PFSK-1 (cell line): ENCODE data around the gene NDUFAF2.

Experiments used
- FOXP2 ChIP-seq: optimal IDR thresholded peaks from 2 replicates; pipeline ENCODE3; 2011; ENCODE audit warnings: borderline replicate concordance, control low read depth, inconsistent platforms; ENCODE audit not compliant: insufficient read depth; ENCODE audit errors: extremely low read length, extremely low read depth
- POLR2AphosphoS5 ChIP-seq: IDR thresholded peaks from 2 replicates; pipeline ENCODE4 v1.6.1; 2012; ENCODE audit warnings: low read depth, mild to moderate bottlenecking, control low read depth, low read length, moderate library complexity
- SIN3A ChIP-seq: IDR thresholded peaks from 2 replicates; pipeline ENCODE4 v1.6.1; 2012; ENCODE audit warnings: mild to moderate bottlenecking, low read length, moderate library complexity, borderline replicate concordance; ENCODE audit not compliant: insufficient read depth
- TAF1 ChIP-seq: IDR thresholded peaks from 2 replicates; pipeline ENCODE4 v1.6.1; 2012; ENCODE audit warnings: low read length, control low read depth, borderline replicate concordance; ENCODE audit not compliant: insufficient read depth
- TF ChIP-seq, protein P1 (sequence below), 2 experiments: IDR thresholded peaks; 2 replicates each; pipeline versions ENCODE4 v1.6.1 to v1.8.0; 2011 to 2012; ENCODE audit warnings: low read depth in 2 of 2, low read length in 2 of 2, control low read depth in 1 of 2, inconsistent platforms in 1 of 2, mild to moderate bottlenecking in 1 of 2, moderate library complexity in 1 of 2; ENCODE audit not compliant: insufficient read depth in 1 of 2

The NDUFAF2 gene

DNA sequence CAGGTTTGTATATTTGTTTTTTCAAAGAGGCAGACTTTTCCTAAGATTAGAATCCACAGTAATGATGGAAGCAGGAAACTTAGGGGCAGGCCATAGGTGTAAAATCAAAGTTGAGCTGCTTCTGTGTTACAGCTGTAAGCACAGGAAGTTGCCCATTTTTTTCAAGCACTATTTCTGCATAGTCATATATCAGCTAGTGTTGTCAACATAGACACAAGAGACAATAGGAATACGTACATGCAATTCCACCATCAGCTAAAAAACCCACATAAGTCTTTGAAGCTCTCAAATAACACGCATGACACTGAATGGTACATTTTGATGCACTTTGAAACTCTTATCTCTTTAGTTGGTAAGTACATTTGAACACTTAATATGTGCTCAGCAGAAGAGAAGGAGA lies 237.4 kb downstream of the NDUFAF2 start:
- TF ChIP-seq FOXP2 (no peak), TAF1 (no peak), SIN3A (no peak), POLR2AphosphoS5 (no peak)
- TF ChIP-seq, protein P1, sequence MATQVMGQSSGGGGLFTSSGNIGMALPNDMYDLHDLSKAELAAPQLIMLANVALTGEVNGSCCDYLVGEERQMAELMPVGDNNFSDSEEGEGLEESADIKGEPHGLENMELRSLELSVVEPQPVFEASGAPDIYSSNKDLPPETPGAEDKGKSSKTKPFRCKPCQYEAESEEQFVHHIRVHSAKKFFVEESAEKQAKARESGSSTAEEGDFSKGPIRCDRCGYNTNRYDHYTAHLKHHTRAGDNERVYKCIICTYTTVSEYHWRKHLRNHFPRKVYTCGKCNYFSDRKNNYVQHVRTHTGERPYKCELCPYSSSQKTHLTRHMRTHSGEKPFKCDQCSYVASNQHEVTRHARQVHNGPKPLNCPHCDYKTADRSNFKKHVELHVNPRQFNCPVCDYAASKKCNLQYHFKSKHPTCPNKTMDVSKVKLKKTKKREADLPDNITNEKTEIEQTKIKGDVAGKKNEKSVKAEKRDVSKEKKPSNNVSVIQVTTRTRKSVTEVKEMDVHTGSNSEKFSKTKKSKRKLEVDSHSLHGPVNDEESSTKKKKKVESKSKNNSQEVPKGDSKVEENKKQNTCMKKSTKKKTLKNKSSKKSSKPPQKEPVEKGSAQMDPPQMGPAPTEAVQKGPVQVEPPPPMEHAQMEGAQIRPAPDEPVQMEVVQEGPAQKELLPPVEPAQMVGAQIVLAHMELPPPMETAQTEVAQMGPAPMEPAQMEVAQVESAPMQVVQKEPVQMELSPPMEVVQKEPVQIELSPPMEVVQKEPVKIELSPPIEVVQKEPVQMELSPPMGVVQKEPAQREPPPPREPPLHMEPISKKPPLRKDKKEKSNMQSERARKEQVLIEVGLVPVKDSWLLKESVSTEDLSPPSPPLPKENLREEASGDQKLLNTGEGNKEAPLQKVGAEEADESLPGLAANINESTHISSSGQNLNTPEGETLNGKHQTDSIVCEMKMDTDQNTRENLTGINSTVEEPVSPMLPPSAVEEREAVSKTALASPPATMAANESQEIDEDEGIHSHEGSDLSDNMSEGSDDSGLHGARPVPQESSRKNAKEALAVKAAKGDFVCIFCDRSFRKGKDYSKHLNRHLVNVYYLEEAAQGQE (IDR thresholded peaks at IDR 0.05; ENCODE audit: insufficient read depth in 1 of 2, low read depth in 2 of 2, low read length in 2 of 2): no peak

DNA sequence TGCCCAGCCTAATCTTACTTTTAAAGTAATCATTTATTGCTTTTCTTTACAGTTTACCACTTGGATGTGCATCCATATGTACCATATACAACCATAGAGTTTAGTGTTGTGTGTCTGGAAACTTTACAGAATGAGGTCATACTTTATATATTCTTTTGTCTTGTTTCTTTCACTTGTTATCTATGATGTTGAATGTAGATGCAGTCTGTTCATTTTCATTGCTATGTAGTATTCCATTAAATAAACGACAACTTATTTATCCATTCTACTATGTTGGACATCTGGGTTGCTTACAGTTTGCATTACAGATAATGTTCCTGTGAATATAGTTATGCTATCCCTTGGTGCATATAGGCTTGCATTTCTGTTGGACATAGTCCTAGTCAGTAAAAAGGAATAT lies 238.5 kb downstream of the NDUFAF2 start:
- no peak for TF ChIP-seq TAF1
- TF ChIP-seq, protein P1 (IDR thresholded peaks at IDR 0.05; ENCODE audit: insufficient read depth in 1 of 2, low read depth in 2 of 2, low read length in 2 of 2): no peak
- TF ChIP-seq POLR2AphosphoS5: no peak
- TF ChIP-seq SIN3A: no peak
- TF ChIP-seq FOXP2: no peak

DNA sequence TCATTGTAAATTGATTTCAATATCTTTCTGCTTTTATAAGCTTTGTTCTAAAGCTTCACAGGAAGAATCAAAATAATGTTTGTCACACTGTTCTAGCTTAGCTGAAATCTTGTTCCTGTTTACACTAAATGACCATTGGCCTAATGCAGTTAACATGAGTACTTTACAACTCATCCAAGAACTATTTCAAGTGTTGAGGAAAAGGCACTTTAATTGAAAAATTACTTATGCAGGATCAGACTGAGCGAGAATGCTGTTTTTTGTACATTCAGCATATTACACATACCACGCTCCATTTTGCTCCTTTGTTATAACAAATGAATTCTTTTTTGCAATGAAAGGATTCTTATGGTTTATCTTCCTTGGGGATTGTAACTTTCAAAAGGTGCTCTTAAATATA lies 239.7 kb downstream of the NDUFAF2 start:
- TF ChIP-seq, protein P1 (IDR thresholded peaks at IDR 0.05; ENCODE audit: insufficient read depth in 1 of 2, low read depth in 2 of 2, low read length in 2 of 2): no peak

DNA sequence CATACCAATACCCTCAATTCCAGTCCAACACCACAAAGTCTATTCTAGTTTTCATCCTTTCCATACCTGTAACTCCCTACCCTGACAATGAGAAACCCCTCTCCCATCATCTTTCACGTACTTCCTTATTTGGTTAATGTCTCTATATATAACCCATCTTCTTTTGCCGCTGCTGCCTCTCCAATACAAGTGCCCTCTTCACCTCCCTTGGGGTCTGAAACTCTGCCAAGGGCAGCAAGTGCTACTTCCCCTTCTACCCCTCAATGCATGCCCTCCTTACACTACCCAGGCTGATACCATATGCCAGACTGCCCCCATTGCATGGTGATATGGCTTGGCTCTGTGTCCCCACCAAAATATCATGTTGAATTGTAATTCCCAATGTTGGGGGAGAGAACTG lies 241.6 kb downstream of the NDUFAF2 start:
- TF ChIP-seq, protein P1 (IDR thresholded peaks at IDR 0.05; ENCODE audit: insufficient read depth in 1 of 2, low read depth in 2 of 2, low read length in 2 of 2): no peak

DNA sequence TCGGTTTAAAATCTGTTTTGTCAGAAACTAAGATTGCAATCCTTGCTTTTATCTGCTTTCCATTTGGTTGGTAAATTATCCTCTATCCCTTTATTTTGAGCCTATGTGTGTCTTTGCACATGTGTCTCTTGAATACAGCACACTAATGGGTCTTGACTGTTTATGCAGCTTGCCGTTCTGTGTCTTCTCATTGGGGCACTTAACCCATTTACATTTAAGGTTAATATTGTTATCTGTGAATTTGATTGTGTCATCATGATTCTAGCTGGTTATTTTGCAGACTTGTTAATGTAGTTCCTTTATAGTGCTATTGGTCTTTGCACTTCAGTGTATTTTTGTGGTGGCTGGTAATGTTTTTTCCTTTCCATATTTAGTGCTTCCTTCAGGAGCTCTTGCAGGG lies 253.6 kb downstream of the NDUFAF2 start:
- TF ChIP-seq, protein P1 (IDR thresholded peaks at IDR 0.05; ENCODE audit: insufficient read depth in 1 of 2, low read depth in 2 of 2, low read length in 2 of 2): no peak
- TF ChIP-seq SIN3A: no peak
- no peak for TF ChIP-seq POLR2AphosphoS5
- no peak for TF ChIP-seq TAF1
- no peak for TF ChIP-seq FOXP2
